ENCODE measurements around the gene SEC14L5. TPM values are rescaled to one million over a fixed set of nuclear protein-coding genes. Genes with fewer than 3 reads are reported as not detected.

The SEC14L5 gene
- total and polyA plus RNA-seq, 10 of the 15 experiments (the other 5 are each of a cell fraction or from before 2014, with no cell fraction given), result 0.01 TPM; not detected in 9

DNA sequence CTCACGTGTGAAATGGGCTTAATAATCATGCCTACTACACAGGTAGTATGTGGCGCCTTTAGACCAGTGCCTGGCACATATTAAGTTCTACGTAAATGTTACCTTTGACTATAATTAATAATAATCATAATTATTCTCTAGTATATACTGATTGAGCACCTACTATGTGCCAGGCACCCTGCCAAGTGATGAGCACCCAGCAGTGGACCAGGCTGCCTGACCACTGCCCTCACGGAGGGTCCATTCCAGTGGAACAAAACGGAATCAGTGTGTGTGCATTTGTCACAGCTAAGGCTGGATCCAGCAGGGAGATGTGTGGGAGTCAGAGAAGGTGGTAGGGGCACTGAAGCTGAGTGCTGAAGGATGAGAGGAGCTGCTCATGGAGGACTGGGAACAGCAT is 30.5 kb downstream of the SEC14L5 start:
- FAIRE-seq, result no peak

More for the DNA sequence above, 30.5 kb downstream of the SEC14L5 start:
- Histone ChIP-seq H3K27ac (ENCODE audit: control insufficient read depth, insufficient read depth) (no peak overlapping the region), H3K4me1 (ENCODE audit: control insufficient read depth, insufficient read depth, low read length) (no peaks in the 10 kb centered on the region), H2AFZ (ENCODE audit: control insufficient read depth, low read depth, low read length) (no peak overlapping the region), H3K4me3 (no peak overlapping the region), H3K9ac (ENCODE audit: control insufficient read depth, insufficient read depth, low read length) (no peak overlapping the region), H3K4me2 (ENCODE audit: control insufficient read depth, insufficient read depth) (no peak overlapping the region), H3K36me3 (ENCODE audit: control insufficient read depth in 2 of 2, insufficient read depth in 2 of 2, low read length in 1 of 2) (no peaks in the 10 kb centered on the region), H3K9me3 (replicated peaks; ENCODE audit: control insufficient read depth, insufficient read depth, low read length) (no peaks in the 10 kb centered on the region; the same call in 2 of the 3 replicates), H4K20me1 (ENCODE audit: control insufficient read depth, insufficient read depth) (no peaks in the 10 kb centered on the region), H3K79me2 (ENCODE audit: control insufficient read depth, insufficient read depth, low read length) (no peaks in the 10 kb centered on the region), H3K27me3 (replicated peaks in 1 of 2; ENCODE audit: control insufficient read depth in 2 of 2, insufficient read depth in 2 of 2, low read length in 1 of 2) (peaks cover 0 to 2% of the 10 kb centered on the region in 2 experiments; a peak in 2 of 4 replicates)
- ChIA-PET SMC1A (ENCODE audit: uncharacterized antibody, unreplicated experiment) (no interaction called here), CTCF (no interaction called here), POLR2A (no interaction called here), RAD21 (ENCODE audit: unreplicated experiment) (no interaction called here)
- intact Hi-C loops (cut with micrococcal nuclease; ENCODE audit: unreplicated experiment) (no loop called here), in situ Hi-C loops (cut with MboI) (no loop called here)
- DNase-seq (ENCODE audit: low read depth, low spot score), result no peak
- 55% methylated on average over 5 of the region's 5 CpGs for WGBS (ENCODE audit: insufficient coverage, insufficient replicate concordance, low lambda C conversion rate, missing lambda C conversion rate)
- BruUV-seq (replicated peaks), result no TSS peak
- TF ChIP-seq YBX1 (IDR thresholded peaks at IDR 0.05) (no peak), NFXL1 (IDR thresholded peaks at IDR 0.05; ENCODE audit: borderline replicate concordance) (no peak), PKNOX1 (IDR thresholded peaks at IDR 0.05) (no peak), PML (IDR thresholded peaks at IDR 0.05; ENCODE audit: low read length) (no peak), FOS (IDR thresholded peaks at IDR 0.05; ENCODE audit: borderline replicate concordance, extremely low read depth, insufficient read length) (no peak), CEBPB (IDR thresholded peaks at IDR 0.05; ENCODE audit: borderline replicate concordance in 1 of 2, low read depth in 2 of 2, low read length in 2 of 2) (no peak), RAD51 (IDR thresholded peaks at IDR 0.05) (no peak), BACH1 (IDR thresholded peaks at IDR 0.05; ENCODE audit: borderline replicate concordance) (no peak), IRF3 (IDR thresholded peaks at IDR 0.05) (no peak)
- no peak for ATAC-seq

Data from GM12878 (cell line).